ENCODE data around the gene CDIP1. TPM values are rescaled to one million over a fixed set of nuclear protein-coding genes. Genes with fewer than 3 reads are reported as not detected.

CDIP1 gene
- total RNA-seq, 2 donors from 2014 or later, result 21.1 to 30.6 TPM

GRCh38 chr16:4570688-4571321 lies 32.2 kb upstream of the CDIP1 start:
- Histone ChIP-seq H3K4me1 (replicated peaks) (no peaks in the 10 kb centered on the region), H3K9me3 (no peaks in the 10 kb centered on the region), H3K4me3 (no peak overlapping the region), H3K36me3 (no peaks in the 10 kb centered on the region), H3K27me3 (replicated peaks; ENCODE audit: insufficient read depth) (no peaks in the 10 kb centered on the region), H3K27ac (no peak overlapping the region)
- 86% methylated on average over 15 of the region's 15 CpGs for WGBS
- no peak for DNase-seq (ENCODE audit: low spot score)
- TF ChIP-seq POLR2A (IDR thresholded peaks at IDR 0.05) (no peak), POLR2AphosphoS5 (IDR thresholded peaks at IDR 0.05) (no peak)
- TF ChIP-seq, protein P1, sequence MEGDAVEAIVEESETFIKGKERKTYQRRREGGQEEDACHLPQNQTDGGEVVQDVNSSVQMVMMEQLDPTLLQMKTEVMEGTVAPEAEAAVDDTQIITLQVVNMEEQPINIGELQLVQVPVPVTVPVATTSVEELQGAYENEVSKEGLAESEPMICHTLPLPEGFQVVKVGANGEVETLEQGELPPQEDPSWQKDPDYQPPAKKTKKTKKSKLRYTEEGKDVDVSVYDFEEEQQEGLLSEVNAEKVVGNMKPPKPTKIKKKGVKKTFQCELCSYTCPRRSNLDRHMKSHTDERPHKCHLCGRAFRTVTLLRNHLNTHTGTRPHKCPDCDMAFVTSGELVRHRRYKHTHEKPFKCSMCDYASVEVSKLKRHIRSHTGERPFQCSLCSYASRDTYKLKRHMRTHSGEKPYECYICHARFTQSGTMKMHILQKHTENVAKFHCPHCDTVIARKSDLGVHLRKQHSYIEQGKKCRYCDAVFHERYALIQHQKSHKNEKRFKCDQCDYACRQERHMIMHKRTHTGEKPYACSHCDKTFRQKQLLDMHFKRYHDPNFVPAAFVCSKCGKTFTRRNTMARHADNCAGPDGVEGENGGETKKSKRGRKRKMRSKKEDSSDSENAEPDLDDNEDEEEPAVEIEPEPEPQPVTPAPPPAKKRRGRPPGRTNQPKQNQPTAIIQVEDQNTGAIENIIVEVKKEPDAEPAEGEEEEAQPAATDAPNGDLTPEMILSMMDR (IDR thresholded peaks at IDR 0.05), result no peak
- intact Hi-C loops (cut with DNase I), result no loop called here

GRCh38 chr16:4570086-4570485 lies 31.5 kb upstream of the CDIP1 start:
- intact Hi-C loops (cut with DNase I), result no loop called here
- DNase-seq (ENCODE audit: low spot score), result no peak
- no peak overlapping the region for H3K27ac ChIP-seq
- no peaks in the 10 kb centered on the region for H3K27me3 ChIP-seq (replicated peaks; ENCODE audit: insufficient read depth)
- 82% methylated on average over 6 of the region's 6 CpGs for WGBS
- no peak overlapping the region for H3K4me3 ChIP-seq
- TF ChIP-seq POLR2A (IDR thresholded peaks at IDR 0.05), result no peak
- TF ChIP-seq, protein P1 (IDR thresholded peaks at IDR 0.05), result no peak
- no peak for TF ChIP-seq POLR2AphosphoS5 (IDR thresholded peaks at IDR 0.05)
- no peaks in the 10 kb centered on the region for H3K4me1 ChIP-seq (replicated peaks)
- H3K9me3 ChIP-seq, result no peaks in the 10 kb centered on the region
- H3K36me3 ChIP-seq, result no peaks in the 10 kb centered on the region

- Histone ChIP-seq H3K4me1 (replicated peaks) (no peaks in the 10 kb centered on the region), H3K27ac (no peak overlapping the region), H3K36me3 (no peaks in the 10 kb centered on the region), H3K4me3 (no peak overlapping the region), H3K9me3 (no peaks in the 10 kb centered on the region), H3K27me3 (replicated peaks; ENCODE audit: insufficient read depth) (no peaks in the 10 kb centered on the region)
- WGBS, result 81% methylated on average over 3 of the region's 3 CpGs
- TF ChIP-seq POLR2A (IDR thresholded peaks at IDR 0.05) (no peak), POLR2AphosphoS5 (IDR thresholded peaks at IDR 0.05) (no peak)
- TF ChIP-seq, protein P1 (IDR thresholded peaks at IDR 0.05), result no peak
- DNase-seq (ENCODE audit: low spot score), result no peak
- intact Hi-C loops (cut with DNase I), result no loop called here
These were observed 27.6 kb upstream of the CDIP1 start for GRCh38 chr16:4566144-4566543.

DNA sequence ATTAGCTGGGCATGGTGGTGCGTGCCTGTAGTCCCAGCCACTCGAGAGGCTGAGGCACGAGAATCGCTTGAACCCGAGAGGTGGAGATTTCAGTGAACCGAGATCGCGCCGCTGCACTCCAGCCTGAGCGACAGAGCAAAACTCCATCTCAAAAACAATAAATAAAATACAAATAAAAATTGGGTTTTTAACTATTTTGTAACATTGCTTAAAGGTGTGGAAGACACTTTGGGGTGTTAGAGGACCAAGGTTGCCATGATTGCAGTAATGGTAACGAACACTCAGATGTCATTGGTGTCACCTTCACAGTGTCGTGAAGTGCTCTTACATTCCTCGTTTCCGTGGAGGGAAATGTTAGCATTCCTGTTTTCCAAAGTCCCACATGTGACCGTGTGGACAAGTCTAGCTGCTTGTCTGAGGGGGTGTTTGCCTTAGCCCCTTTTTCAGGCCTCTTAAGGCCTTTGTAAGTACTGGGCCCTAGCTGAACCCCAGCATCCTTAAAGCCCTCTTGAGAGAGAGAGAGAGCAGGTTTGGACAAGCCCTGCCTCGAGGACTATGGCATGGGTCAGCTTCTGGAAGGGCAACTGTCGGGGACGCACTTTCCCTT lies 26.2 kb upstream of the CDIP1 start:
- Histone ChIP-seq H3K27me3 (replicated peaks; ENCODE audit: insufficient read depth) (no peaks in the 10 kb centered on the region), H3K27ac (no peak overlapping the region), H3K4me3 (no peak overlapping the region), H3K9me3 (no peaks in the 10 kb centered on the region), H3K4me1 (replicated peaks) (no peaks in the 10 kb centered on the region), H3K36me3 (no peaks in the 10 kb centered on the region)
- TF ChIP-seq, protein P1 (IDR thresholded peaks at IDR 0.05), result no peak
- TF ChIP-seq POLR2A (IDR thresholded peaks at IDR 0.05) (no peak), POLR2AphosphoS5 (IDR thresholded peaks at IDR 0.05) (no peak)
- 84% methylated on average over 18 of the region's 18 CpGs for WGBS
- intact Hi-C loops (cut with DNase I), result no loop called here
- DNase-seq (ENCODE audit: low spot score), result no peak

- H3K4me1 ChIP-seq (replicated peaks), result no peaks in the 10 kb centered on the region
- H3K9me3 ChIP-seq, result no peaks in the 10 kb centered on the region
- H3K27me3 ChIP-seq (replicated peaks; ENCODE audit: insufficient read depth), result no peaks in the 10 kb centered on the region
- no peak overlapping the region for H3K27ac ChIP-seq
- no peaks in the 10 kb centered on the region for H3K36me3 ChIP-seq
- TF ChIP-seq POLR2A (IDR thresholded peaks at IDR 0.05) (no peak), POLR2AphosphoS5 (IDR thresholded peaks at IDR 0.05) (no peak)
- TF ChIP-seq, protein P1 (IDR thresholded peaks at IDR 0.05), result no peak
- no peak for DNase-seq (ENCODE audit: low spot score)
- 52% methylated on average over 9 of the region's 9 CpGs for WGBS
- intact Hi-C loops (cut with DNase I), result no loop called here
- no peak overlapping the region for H3K4me3 ChIP-seq
These were observed 23.0 kb upstream of the CDIP1 start for GRCh38 chr16:4561596-4561995.

Data from prostate gland (tissue), 2 donors.